ENCODE measurements around the gene SERINC5.

DNA sequence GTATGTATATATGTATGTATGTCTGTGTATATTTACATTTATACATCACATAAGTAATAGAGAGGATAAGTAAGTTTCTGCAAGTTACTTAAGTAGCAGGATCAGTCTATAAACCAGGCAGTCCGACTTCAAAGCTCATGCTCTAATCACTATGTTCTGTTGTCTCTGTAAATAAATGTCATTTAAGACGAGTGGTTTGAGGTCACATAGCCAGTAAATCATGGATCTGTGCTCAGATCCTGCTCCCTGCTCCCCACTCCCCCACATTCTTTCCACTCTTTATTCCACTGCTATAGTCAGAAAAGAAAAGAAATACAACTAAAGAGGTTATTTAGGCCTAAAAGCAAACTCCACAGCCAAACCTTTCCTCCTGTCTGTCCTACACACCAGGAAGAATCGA is 90.4 kb downstream of the SERINC5 start:
- TF ChIP-seq, protein P1, sequence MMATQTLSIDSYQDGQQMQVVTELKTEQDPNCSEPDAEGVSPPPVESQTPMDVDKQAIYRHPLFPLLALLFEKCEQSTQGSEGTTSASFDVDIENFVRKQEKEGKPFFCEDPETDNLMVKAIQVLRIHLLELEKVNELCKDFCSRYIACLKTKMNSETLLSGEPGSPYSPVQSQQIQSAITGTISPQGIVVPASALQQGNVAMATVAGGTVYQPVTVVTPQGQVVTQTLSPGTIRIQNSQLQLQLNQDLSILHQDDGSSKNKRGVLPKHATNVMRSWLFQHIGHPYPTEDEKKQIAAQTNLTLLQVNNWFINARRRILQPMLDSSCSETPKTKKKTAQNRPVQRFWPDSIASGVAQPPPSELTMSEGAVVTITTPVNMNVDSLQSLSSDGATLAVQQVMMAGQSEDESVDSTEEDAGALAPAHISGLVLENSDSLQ (IDR thresholded peaks at IDR 0.05) = no peak
- TF ChIP-seq SP1 (IDR thresholded peaks at IDR 0.05) (no peak), TARDBP (IDR thresholded peaks at IDR 0.05) (no peak), ZNF384 (IDR thresholded peaks at IDR 0.05) (no peak)

Data from HEK293T (cell line).